ENCODE results near the gene LEPR. TPM values are rescaled to one million over a fixed set of nuclear protein-coding genes. Genes with fewer than 3 reads are reported as not detected.

The LEPR gene
- total RNA-seq, 1 donor from 2014 or later, result 11.6 TPM

- no peak overlapping the region for H3K4me3 ChIP-seq (ENCODE audit: low read depth, low read length)
- peak; percentile 91 for DNase-seq (ENCODE audit: low read depth)
- no peaks in the 10 kb centered on the region for H3K27me3 ChIP-seq (ENCODE audit: control insufficient read depth, insufficient read depth, low read length)
- no peak for TF ChIP-seq CTCF (IDR thresholded peaks at IDR 0.05; ENCODE audit: insufficient read depth, low read length, poor library complexity, severe bottlenecking)
- no peaks in the 10 kb centered on the region for H3K36me3 ChIP-seq (ENCODE audit: control insufficient read depth, insufficient read depth, low read length)
Measured at GRCh38 chr1:65425697-65426096, 5.2 kb downstream of the LEPR start.

- Histone ChIP-seq H3K36me3 (ENCODE audit: control insufficient read depth, insufficient read depth, low read length) (no peaks in the 10 kb centered on the region), H3K4me3 (ENCODE audit: low read depth, low read length) (no peak overlapping the region), H3K27me3 (ENCODE audit: control insufficient read depth, insufficient read depth, low read length) (no peaks in the 10 kb centered on the region)
- DNase-seq (ENCODE audit: low read depth), result no peak
- TF ChIP-seq CTCF (IDR thresholded peaks at IDR 0.05; ENCODE audit: insufficient read depth, low read length, poor library complexity, severe bottlenecking), result no peak
Measured at GRCh38 chr1:65429078-65429477, 8.6 kb downstream of the LEPR start.

GRCh38 chr1:65429806-65430205 lies 9.3 kb downstream of the LEPR start:
- Histone ChIP-seq H3K27me3 (ENCODE audit: control insufficient read depth, insufficient read depth, low read length) (no peaks in the 10 kb centered on the region), H3K36me3 (ENCODE audit: control insufficient read depth, insufficient read depth, low read length) (no peaks in the 10 kb centered on the region), H3K4me3 (ENCODE audit: low read depth, low read length) (no peak overlapping the region)
- peak; percentile 87 for DNase-seq (ENCODE audit: low read depth)
- TF ChIP-seq CTCF (IDR thresholded peaks at IDR 0.05; ENCODE audit: insufficient read depth, low read length, poor library complexity, severe bottlenecking), result no peak

- peak; percentile 56 for TF ChIP-seq CTCF (IDR thresholded peaks at IDR 0.05; ENCODE audit: insufficient read depth, low read length, poor library complexity, severe bottlenecking)
- no peaks in the 10 kb centered on the region for H3K27me3 ChIP-seq (ENCODE audit: control insufficient read depth, insufficient read depth, low read length)
- no peak overlapping the region for H3K4me3 ChIP-seq (ENCODE audit: low read depth, low read length)
- H3K36me3 ChIP-seq (ENCODE audit: control insufficient read depth, insufficient read depth, low read length), result no peaks in the 10 kb centered on the region
- DNase-seq (ENCODE audit: low read depth), result no peak
Measured at GRCh38 chr1:65431111-65431705, 10.7 kb downstream of the LEPR start.

- H3K4me3 ChIP-seq (ENCODE audit: low read depth, low read length), result no peak overlapping the region
- no peaks in the 10 kb centered on the region for H3K27me3 ChIP-seq (ENCODE audit: control insufficient read depth, insufficient read depth, low read length)
- TF ChIP-seq CTCF (IDR thresholded peaks at IDR 0.05; ENCODE audit: insufficient read depth, low read length, poor library complexity, severe bottlenecking), result no peak
- no peak for DNase-seq (ENCODE audit: low read depth)
- H3K36me3 ChIP-seq (ENCODE audit: control insufficient read depth, insufficient read depth, low read length), result no peaks in the 10 kb centered on the region
Measured at GRCh38 chr1:65432918-65433317, 12.4 kb downstream of the LEPR start.

- Histone ChIP-seq H3K36me3 (ENCODE audit: control insufficient read depth, insufficient read depth, low read length) (no peaks in the 10 kb centered on the region), H3K4me3 (ENCODE audit: low read depth, low read length) (no peak overlapping the region), H3K27me3 (ENCODE audit: control insufficient read depth, insufficient read depth, low read length) (no peaks in the 10 kb centered on the region)
- DNase-seq (ENCODE audit: low read depth), result no peak
- TF ChIP-seq CTCF (IDR thresholded peaks at IDR 0.05; ENCODE audit: insufficient read depth, low read length, poor library complexity, severe bottlenecking), result no peak
Measured at GRCh38 chr1:65434255-65434654, 13.8 kb downstream of the LEPR start.

All from kidney epithelial cell (primary cell).